HFFc6 (cell line): ENCODE data around the gene THADA. TPM values are rescaled to one million over a fixed set of nuclear protein-coding genes. Genes with fewer than 3 reads are reported as not detected.

Experiments used
- DNase-seq: peaks from one replicate; pipeline ENCODE4 v3.0.0-alpha.2; 2018
- H3K27ac Mint-ChIP-seq: 2 replicates; pipeline ENCODE4 v1.8.0; 2020; ENCODE audit warnings: mild to moderate bottlenecking, mixed read lengths
- H3K27me3 Mint-ChIP-seq: 2 replicates; pipeline ENCODE4 v1.8.0; 2021; ENCODE audit warnings: mild to moderate bottlenecking, moderate library complexity, mixed read lengths; ENCODE audit not compliant: insufficient read depth
- H3K36me3 Mint-ChIP-seq: 2 replicates; pipeline ENCODE4 v1.8.0; 2021; ENCODE audit warnings: low read depth, mixed read lengths
- H3K4me1 Mint-ChIP-seq: 2 replicates; pipeline ENCODE4 v1.8.0; 2020; ENCODE audit warnings: low read depth, mixed read lengths
- H3K4me3 Mint-ChIP-seq: 2 replicates; pipeline ENCODE4 v1.8.0; 2020; ENCODE audit warnings: mild to moderate bottlenecking, moderate library complexity, mixed read lengths
- H3K9me3 Mint-ChIP-seq: 2 replicates; pipeline ENCODE4 v1.8.0; 2020; ENCODE audit warnings: mild to moderate bottlenecking, mixed read lengths
- total RNA-seq, 6 experiments: library from RNA; stranded (reverse); fragmentation: NEBNext Ultra II Directional; extraction: Animal tissue kit (Norgen Biotek cat#: 25700); gene quantifications; 2 replicates in 1 of 6; 3 replicates in 5 of 6; pipeline ENCODE4 v1.2.3, GENCODE V29; 2021
- TF ChIP-seq, protein P1 (sequence below): fragments of 200-600 bp; sonication (generic); IDR thresholded peaks from 2 replicates; pipeline ENCODE4 v1.5.0; 2021; ENCODE audit warnings: antibody characterized with exemption, mild to moderate bottlenecking

The THADA gene
- total RNA-seq, 6 experiments from 2014 or later, result 14.3 to 20.5 (median 17.3) TPM

GRCh38 chr2:43464590-43464989 is 131.2 kb downstream of the THADA start:
- Mint-ChIP-seq H3K27ac (peak overlapping the region; percentile 12; the same call in 1 of the 2 replicates), H3K27me3 (peaks cover 2% of the 10 kb centered on the region), H3K4me3 (peak overlapping the region; percentile 58), H3K4me1 (peaks cover 79% of the 10 kb centered on the region), H3K9me3 (no peaks in the 10 kb centered on the region), H3K36me3 (peaks cover 22% of the 10 kb centered on the region)
- no peak for DNase-seq
- TF ChIP-seq, protein P1, sequence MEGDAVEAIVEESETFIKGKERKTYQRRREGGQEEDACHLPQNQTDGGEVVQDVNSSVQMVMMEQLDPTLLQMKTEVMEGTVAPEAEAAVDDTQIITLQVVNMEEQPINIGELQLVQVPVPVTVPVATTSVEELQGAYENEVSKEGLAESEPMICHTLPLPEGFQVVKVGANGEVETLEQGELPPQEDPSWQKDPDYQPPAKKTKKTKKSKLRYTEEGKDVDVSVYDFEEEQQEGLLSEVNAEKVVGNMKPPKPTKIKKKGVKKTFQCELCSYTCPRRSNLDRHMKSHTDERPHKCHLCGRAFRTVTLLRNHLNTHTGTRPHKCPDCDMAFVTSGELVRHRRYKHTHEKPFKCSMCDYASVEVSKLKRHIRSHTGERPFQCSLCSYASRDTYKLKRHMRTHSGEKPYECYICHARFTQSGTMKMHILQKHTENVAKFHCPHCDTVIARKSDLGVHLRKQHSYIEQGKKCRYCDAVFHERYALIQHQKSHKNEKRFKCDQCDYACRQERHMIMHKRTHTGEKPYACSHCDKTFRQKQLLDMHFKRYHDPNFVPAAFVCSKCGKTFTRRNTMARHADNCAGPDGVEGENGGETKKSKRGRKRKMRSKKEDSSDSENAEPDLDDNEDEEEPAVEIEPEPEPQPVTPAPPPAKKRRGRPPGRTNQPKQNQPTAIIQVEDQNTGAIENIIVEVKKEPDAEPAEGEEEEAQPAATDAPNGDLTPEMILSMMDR, result no peak; the same call in 1 of the 2 replicates

DNA sequence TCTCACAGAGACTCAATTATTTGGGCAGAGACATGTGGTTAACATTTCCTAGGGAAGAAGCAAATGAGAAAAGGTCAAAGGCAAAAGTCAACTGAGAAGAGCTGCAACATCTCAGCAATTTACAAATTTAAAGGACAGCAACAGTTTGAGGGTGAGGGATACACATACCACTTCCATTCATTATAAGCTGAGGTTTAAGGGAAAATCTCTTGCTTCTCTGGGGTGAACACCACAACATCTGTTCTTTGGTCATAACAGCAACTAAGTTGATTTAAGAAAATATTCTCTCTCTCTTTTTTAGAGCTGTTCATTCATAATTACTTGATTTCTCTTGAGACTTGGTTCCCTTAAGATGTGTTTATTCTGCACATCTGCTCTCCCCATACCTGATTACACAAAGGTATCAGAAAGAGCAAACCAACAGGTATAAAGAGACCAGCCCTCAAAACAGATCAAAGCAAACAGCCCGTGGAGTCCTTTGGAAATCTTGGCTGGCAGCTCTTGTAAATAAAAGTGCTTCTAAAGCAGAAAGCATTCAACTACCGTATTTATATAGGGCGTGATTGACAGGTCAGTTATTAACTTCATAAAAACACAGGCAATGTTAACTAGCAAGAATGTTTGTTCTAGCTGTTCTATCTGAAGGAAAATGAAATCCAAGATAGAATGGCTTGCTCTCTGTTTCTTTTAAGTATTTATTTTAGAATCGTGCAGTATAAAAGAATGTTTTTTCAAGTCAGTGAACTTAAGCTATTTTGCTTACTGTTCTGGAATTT is 132.8 kb downstream of the THADA start:
- TF ChIP-seq, protein P1, result no peak
- DNase-seq, result no peak
- Mint-ChIP-seq H3K4me1 (peaks cover 79% of the 10 kb centered on the region), H3K4me3 (no peak overlapping the region), H3K36me3 (peaks cover 22% of the 10 kb centered on the region), H3K9me3 (no peaks in the 10 kb centered on the region), H3K27me3 (peaks cover 2% of the 10 kb centered on the region), H3K27ac (no peak overlapping the region)

DNA sequence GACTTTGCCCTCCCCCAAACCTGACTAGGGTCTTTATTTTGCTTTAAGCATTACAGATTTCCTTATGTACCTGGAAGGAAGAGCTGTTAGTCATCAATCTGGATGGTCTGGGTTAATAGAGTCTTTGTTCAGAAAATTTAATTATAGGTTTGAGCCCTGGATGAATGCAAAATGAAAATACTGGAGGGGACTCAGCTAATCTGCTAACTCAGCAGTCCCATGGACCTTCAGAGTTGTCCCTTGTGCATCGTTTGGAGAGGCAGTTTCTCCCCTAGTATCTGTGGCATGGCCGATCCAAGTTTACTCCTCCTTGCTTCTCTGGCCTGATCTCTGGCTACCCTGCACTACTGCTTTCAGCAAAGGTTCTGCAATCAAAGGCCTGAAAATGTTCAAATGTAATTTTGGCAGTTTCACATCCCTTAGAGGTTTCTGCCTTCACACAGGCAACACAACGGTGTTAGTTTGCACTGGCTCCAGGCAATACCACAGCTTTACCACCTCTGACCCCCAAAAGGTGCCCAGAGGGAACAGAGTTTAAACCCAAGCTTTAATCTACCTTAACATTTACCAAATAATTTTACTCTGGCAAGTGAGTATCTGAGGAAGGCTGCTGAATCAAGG is 134.3 kb downstream of the THADA start:
- H3K4me1 Mint-ChIP-seq, result peaks cover 85% of the 10 kb centered on the region
- no peak overlapping the region for H3K27ac Mint-ChIP-seq
- TF ChIP-seq, protein P1, result no peak
- DNase-seq, result no peak
- no peaks in the 10 kb centered on the region for H3K9me3 Mint-ChIP-seq
- H3K27me3 Mint-ChIP-seq, result peaks cover 2% of the 10 kb centered on the region
- no peak overlapping the region for H3K4me3 Mint-ChIP-seq
- H3K36me3 Mint-ChIP-seq, result peaks cover 21% of the 10 kb centered on the region

GRCh38 chr2:43460611-43461365 is 135.1 kb downstream of the THADA start:
- H3K27ac Mint-ChIP-seq, result no peak overlapping the region
- peaks cover 85% of the 10 kb centered on the region for H3K4me1 Mint-ChIP-seq
- peaks cover 2% of the 10 kb centered on the region for H3K27me3 Mint-ChIP-seq
- TF ChIP-seq, protein P1, result no peak
- no peak for DNase-seq
- H3K9me3 Mint-ChIP-seq, result no peaks in the 10 kb centered on the region
- H3K4me3 Mint-ChIP-seq, result no peak overlapping the region
- H3K36me3 Mint-ChIP-seq, result peaks cover 13% of the 10 kb centered on the region

- no peak overlapping the region for H3K4me3 Mint-ChIP-seq
- peaks cover 2% of the 10 kb centered on the region for H3K27me3 Mint-ChIP-seq
- no peak overlapping the region for H3K27ac Mint-ChIP-seq
- TF ChIP-seq, protein P1, result no peak
- H3K4me1 Mint-ChIP-seq, result peaks cover 85% of the 10 kb centered on the region
- no peak for DNase-seq
- H3K9me3 Mint-ChIP-seq, result no peaks in the 10 kb centered on the region
- H3K36me3 Mint-ChIP-seq, result peaks cover 7% of the 10 kb centered on the region; the same call in 1 of the 2 replicates
These were observed 135.7 kb downstream of the THADA start for GRCh38 chr2:43460174-43460546.
